Smooth muscle cell (in vitro differentiated cells): ENCODE results near the gene FOXF1. TPM values are rescaled to one million over a fixed set of nuclear protein-coding genes. Genes with fewer than 3 reads are reported as not detected.

ENCODE experiments used
- DNase-seq: peaks from one replicate; lab custom pipeline; 2025; ENCODE audit not compliant: unreplicated experiment; lab: John Stamatoyannopoulos, UW
- H2AFZ ChIP-seq: fragments of 200-600 bp; sonication (generic); 2 replicates; pipeline ENCODE4 v1.6.0; 2016; ENCODE audit warnings: antibody characterized with exemption, low read depth, mild to moderate bottlenecking
- H3F3A ChIP-seq: fragments of 200-600 bp; sonication (generic); 2 replicates; pipeline ENCODE4 v1.6.0; 2017; ENCODE audit warnings: antibody characterized with exemption, low read depth
- H3K27ac ChIP-seq: fragments of 200-600 bp; sonication (generic); 2 replicates; pipeline ENCODE4 v1.5.1; 2016; ENCODE audit warnings: low read depth, mild to moderate bottlenecking
- H3K27me3 ChIP-seq: fragments of 200-600 bp; sonication (generic); 2 replicates; pipeline ENCODE4 v1.6.1; 2016; ENCODE audit warnings: low read depth, mild to moderate bottlenecking
- H3K36me3 ChIP-seq: fragments of 200-600 bp; sonication (generic); 2 replicates; pipeline ENCODE4 v1.5.1; 2016; ENCODE audit warnings: low read depth
- H3K4me1 ChIP-seq: fragments of 200-600 bp; sonication (generic); 2 replicates; pipeline ENCODE4 v1.5.1; 2016; ENCODE audit warnings: low read depth
- H3K4me2 ChIP-seq: fragments of 200-600 bp; sonication (generic); 2 replicates; pipeline ENCODE4 v1.6.0; 2016; ENCODE audit warnings: mild to moderate bottlenecking
- H3K4me3 ChIP-seq: fragments of 200-600 bp; sonication (generic); 2 replicates; pipeline ENCODE4 v1.5.1; 2016; ENCODE audit warnings: mild to moderate bottlenecking
- H3K79me2 ChIP-seq: fragments of 200-600 bp; sonication (generic); 2 replicates; pipeline ENCODE4 v1.6.0; 2016; ENCODE audit warnings: low read depth, mild to moderate bottlenecking
- H3K9ac ChIP-seq: fragments of 200-600 bp; sonication (generic); 2 replicates; pipeline ENCODE4 v1.6.0; 2016; ENCODE audit warnings: low read depth
- H3K9me3 ChIP-seq: fragments of 200-600 bp; sonication (generic); replicated peaks from 2 replicates; pipeline ENCODE4 v1.5.1; 2016; ENCODE audit warnings: low read depth
- H4K20me1 ChIP-seq: fragments of 200-600 bp; sonication (generic); 2 replicates; pipeline ENCODE4 v1.6.0; 2016; ENCODE audit warnings: low read depth
- WGBS: methylation state at CpG from one replicate; pipeline ENCODE4 v1.1.7; 2016; ENCODE audit warnings: low lambda C conversion rate; 5-methylcytosine and 5-hydroxymethylcytosine counted together
- polyA plus RNA-seq: library from polyadenylated mRNA; unstranded; fragments of >200 nt; fragmentation: Nextera tagmentation; extraction: Ambion mirVana; gene quantifications from 2 replicates; pipeline ENCODE4 v1.2.1, GENCODE V29; 2016
- total RNA-seq: library from RNA; depleted of rRNA; stranded (reverse); fragments of >200 nt; gene quantifications from 2 replicates; pipeline ENCODE4 v1.2.3, GENCODE V29; 2014
- TF ChIP-seq, protein P1 (sequence below): fragments of 200-600 bp; sonication (generic); IDR thresholded peaks from 2 replicates; pipeline ENCODE4 v1.5.1; 2017; ENCODE audit warnings: borderline replicate concordance, mild to moderate bottlenecking, antibody characterized with exemption; ENCODE audit not compliant: insufficient read depth, poor library complexity, severe bottlenecking

The FOXF1 gene
- total and polyA plus RNA-seq, 2 experiments from 2014 or later: 24.7 to 31.5 TPM

DNA sequence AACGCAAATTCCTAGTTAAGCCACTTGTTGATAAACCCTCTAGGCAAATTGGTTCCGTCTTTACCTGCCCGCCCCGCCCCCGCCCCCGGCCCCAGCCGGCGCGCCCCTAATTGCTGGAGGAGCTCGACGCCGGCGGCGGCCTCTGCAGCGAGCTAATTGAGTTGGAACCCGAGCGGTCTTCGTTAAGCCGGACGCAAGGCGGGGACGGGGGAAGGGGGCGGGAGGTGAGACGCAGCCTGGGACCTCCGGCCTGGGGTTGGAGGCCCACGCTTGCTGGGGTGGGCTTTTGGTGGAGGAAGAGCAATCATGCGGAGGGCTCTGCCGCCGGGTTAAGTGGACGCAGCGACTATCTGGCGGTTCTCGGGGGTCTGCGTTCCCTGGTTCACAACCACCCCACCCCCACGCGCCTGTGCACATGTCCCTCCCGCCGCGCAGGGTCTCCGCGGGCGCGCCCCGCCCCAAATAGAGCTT, 12.7 kb upstream of the FOXF1 start:
- WGBS: 1% methylated on average over 11 of the region's 44 CpGs
- no peak overlapping the region for H3K27ac ChIP-seq
- peak overlapping the region; percentile 49 for H3K4me3 ChIP-seq
- peaks cover 6% of the 10 kb centered on the region for H3F3A ChIP-seq
- no peak overlapping the region for H2AFZ ChIP-seq
- H3K4me1 ChIP-seq: peaks cover 55% of the 10 kb centered on the region
- peaks cover 98% of the 10 kb centered on the region for H3K27me3 ChIP-seq
- no peak overlapping the region for H3K9ac ChIP-seq
- no peaks in the 10 kb centered on the region for H3K36me3 ChIP-seq
- TF ChIP-seq, protein P1, sequence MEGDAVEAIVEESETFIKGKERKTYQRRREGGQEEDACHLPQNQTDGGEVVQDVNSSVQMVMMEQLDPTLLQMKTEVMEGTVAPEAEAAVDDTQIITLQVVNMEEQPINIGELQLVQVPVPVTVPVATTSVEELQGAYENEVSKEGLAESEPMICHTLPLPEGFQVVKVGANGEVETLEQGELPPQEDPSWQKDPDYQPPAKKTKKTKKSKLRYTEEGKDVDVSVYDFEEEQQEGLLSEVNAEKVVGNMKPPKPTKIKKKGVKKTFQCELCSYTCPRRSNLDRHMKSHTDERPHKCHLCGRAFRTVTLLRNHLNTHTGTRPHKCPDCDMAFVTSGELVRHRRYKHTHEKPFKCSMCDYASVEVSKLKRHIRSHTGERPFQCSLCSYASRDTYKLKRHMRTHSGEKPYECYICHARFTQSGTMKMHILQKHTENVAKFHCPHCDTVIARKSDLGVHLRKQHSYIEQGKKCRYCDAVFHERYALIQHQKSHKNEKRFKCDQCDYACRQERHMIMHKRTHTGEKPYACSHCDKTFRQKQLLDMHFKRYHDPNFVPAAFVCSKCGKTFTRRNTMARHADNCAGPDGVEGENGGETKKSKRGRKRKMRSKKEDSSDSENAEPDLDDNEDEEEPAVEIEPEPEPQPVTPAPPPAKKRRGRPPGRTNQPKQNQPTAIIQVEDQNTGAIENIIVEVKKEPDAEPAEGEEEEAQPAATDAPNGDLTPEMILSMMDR: no peak
- peaks cover 3% of the 10 kb centered on the region for H4K20me1 ChIP-seq
- no peak for DNase-seq
- H3K9me3 ChIP-seq: no peaks in the 10 kb centered on the region
- no peaks in the 10 kb centered on the region for H3K79me2 ChIP-seq
- H3K4me2 ChIP-seq: peak overlapping the region; percentile 89

- peak overlapping the region; percentile 89 for H3K4me2 ChIP-seq
- no peaks in the 10 kb centered on the region for H3K36me3 ChIP-seq
- H3K4me1 ChIP-seq: peaks cover 55% of the 10 kb centered on the region
- peaks cover 6% of the 10 kb centered on the region for H3F3A ChIP-seq
- 5% methylated on average over 29 of the region's 29 CpGs for WGBS
- no peaks in the 10 kb centered on the region for H3K79me2 ChIP-seq
- peaks cover 3% of the 10 kb centered on the region for H4K20me1 ChIP-seq
- H2AFZ ChIP-seq: peak overlapping the region; percentile 25
- H3K27ac ChIP-seq: no peak overlapping the region
- H3K27me3 ChIP-seq: peaks cover 99% of the 10 kb centered on the region
- peak overlapping the region; percentile 49 for H3K4me3 ChIP-seq
- no peak for DNase-seq
- H3K9ac ChIP-seq: no peak overlapping the region
- TF ChIP-seq, protein P1: no peak
- no peaks in the 10 kb centered on the region for H3K9me3 ChIP-seq
These were observed 12.1 kb upstream of the FOXF1 start for GRCh38 chr16:86498155-86498670.

GRCh38 chr16:86498671-86499439, 11.5 kb upstream of the FOXF1 start:
- Histone ChIP-seq H3F3A (peaks cover 6% of the 10 kb centered on the region), H3K4me3 (peak overlapping the region; percentile 49), H3K4me1 (peaks cover 55% of the 10 kb centered on the region), H3K4me2 (peak overlapping the region; percentile 89), H3K36me3 (no peaks in the 10 kb centered on the region), H3K9ac (no peak overlapping the region), H4K20me1 (peaks cover 3% of the 10 kb centered on the region), H3K9me3 (no peaks in the 10 kb centered on the region), H3K27me3 (peaks cover 100% of the 10 kb centered on the region), H3K79me2 (no peaks in the 10 kb centered on the region), H2AFZ (peak overlapping the region; percentile 25), H3K27ac (no peak overlapping the region)
- DNase-seq: no peak
- WGBS: 4% methylated on average over 57 of the region's 61 CpGs
- TF ChIP-seq, protein P1: no peak
